HCEC 1CT (cell line): ENCODE measurements around the gene LRRTM4.

Experiments used
- DNase-seq: peaks from one replicate; pipeline ENCODE4 v3.0.0-alpha.2; 2017

The LRRTM4 gene

GRCh38 chr2:77469106-77469505, 53.1 kb downstream of the LRRTM4 start:
- DNase-seq, result no peak

GRCh38 chr2:77459840-77460239, 62.3 kb downstream of the LRRTM4 start:
- no peak for DNase-seq

- no peak for DNase-seq
Measured at GRCh38 chr2:77458216-77458615, 64.0 kb downstream of the LRRTM4 start.

- DNase-seq, result no peak
Measured at GRCh38 chr2:77457665-77458064, 64.5 kb downstream of the LRRTM4 start.

GRCh38 chr2:77443076-77443475, 79.1 kb downstream of the LRRTM4 start:
- DNase-seq, result no peak

GRCh38 chr2:77434880-77435279, 87.3 kb downstream of the LRRTM4 start:
- DNase-seq, result no peak

- DNase-seq, result no peak
Measured at GRCh38 chr2:77428946-77429345, 93.2 kb downstream of the LRRTM4 start.

GRCh38 chr2:77421971-77422370, 100.2 kb downstream of the LRRTM4 start:
- no peak for DNase-seq

GRCh38 chr2:77418537-77418936, 103.6 kb downstream of the LRRTM4 start:
- DNase-seq, result no peak

- DNase-seq, result no peak
Measured at GRCh38 chr2:77404189-77404588, 118.0 kb downstream of the LRRTM4 start.

- no peak for DNase-seq
Measured at GRCh38 chr2:77398970-77399600, 123.1 kb downstream of the LRRTM4 start.

- DNase-seq, result no peak
Measured at GRCh38 chr2:77397763-77398162, 124.4 kb downstream of the LRRTM4 start.

GRCh38 chr2:77395011-77395410, 127.2 kb downstream of the LRRTM4 start:
- DNase-seq, result no peak

GRCh38 chr2:77391119-77391518, 131.1 kb downstream of the LRRTM4 start:
- no peak for DNase-seq

- no peak for DNase-seq
Measured at GRCh38 chr2:77387324-77387723, 134.9 kb downstream of the LRRTM4 start.

GRCh38 chr2:77372636-77373035, 149.5 kb downstream of the LRRTM4 start:
- no peak for DNase-seq

GRCh38 chr2:77370511-77370910, 151.7 kb downstream of the LRRTM4 start:
- DNase-seq, result no peak

- no peak for DNase-seq
Measured at GRCh38 chr2:77363277-77363676, 158.9 kb downstream of the LRRTM4 start.

GRCh38 chr2:77348821-77349220, 173.4 kb downstream of the LRRTM4 start:
- DNase-seq, result no peak

GRCh38 chr2:77336013-77336412, 186.2 kb downstream of the LRRTM4 start:
- no peak for DNase-seq

- DNase-seq, result no peak
Measured at GRCh38 chr2:77328134-77328931, 193.8 kb downstream of the LRRTM4 start.

GRCh38 chr2:77325395-77325794, 196.8 kb downstream of the LRRTM4 start:
- no peak for DNase-seq

GRCh38 chr2:77322431-77322830, 199.7 kb downstream of the LRRTM4 start:
- no peak for DNase-seq

GRCh38 chr2:77314721-77315120, 207.5 kb downstream of the LRRTM4 start:
- DNase-seq, result no peak

GRCh38 chr2:77310416-77310815, 211.8 kb downstream of the LRRTM4 start:
- DNase-seq, result no peak
